A673 (cell line): Measurements from ENCODE around the gene GABRB1.

Source experiments
- CTCF ChIP-seq: fragments of 300-800, 200-600 bp; sonication (generic); conservative IDR thresholded peaks from 2 replicates; pipeline ENCODE4 v1.5.1; 2017; ENCODE audit warnings: low read depth, mild to moderate bottlenecking, antibody characterized with exemption, low read length, moderate library complexity, mixed read lengths
- EZH2 ChIP-seq: fragments of 200-600 bp; sonication (generic); IDR thresholded peaks from 2 replicates; pipeline ENCODE4 v1.6.1; 2017; ENCODE audit warnings: borderline replicate concordance, low read depth, mild to moderate bottlenecking, mixed read lengths, antibody characterized with exemption, low read length; ENCODE audit not compliant: poor library complexity, severe bottlenecking

- TF ChIP-seq EZH2: no peak
- no peak for TF ChIP-seq CTCF
Measured at GRCh38 chr4:47406408-47406807, 375.0 kb downstream of the GABRB1 start.
